GM18511 (cell line): ENCODE data around the gene GSTA3.
A peak's percentile ranks its signal among the peaks of the same experiment; 100 is the strongest.
"Not testable (repeated sequence)": the region's sequence is repeated elsewhere in the genome, so short reads cannot be mapped to it uniquely, and the experiment has no call there.

ENCODE experiments used
- ATAC-seq: cut with Tn5 transposase; IDR thresholded peaks from one replicate; pipeline ENCODE4 v1.9.1; 2021; ENCODE audit warnings: mild to moderate bottlenecking, moderate library complexity; ENCODE audit not compliant: unreplicated experiment

Gene GSTA3

GRCh38 chr6:52909531-52909930, at the start of gene GSTA3:
Gene GSTA3, minus strand, starts transcription at chr6:52909698. Its CDS starts 3,864 bp downstream, at chr6:52905834.
- ATAC-seq = no peak

GRCh38 chr6:52958546-52959255, 49.2 kb upstream of the GSTA3 start:
- no peak for ATAC-seq

- ATAC-seq = no peak
Observed at GRCh38 chr6:52955871-52956270, 46.4 kb upstream of the GSTA3 start.

GRCh38 chr6:52953911-52954839, 44.7 kb upstream of the GSTA3 start:
- ATAC-seq = peak; percentile 84

GRCh38 chr6:52946306-52946705, 36.8 kb upstream of the GSTA3 start:
- no peak for ATAC-seq

- ATAC-seq = not testable (repeated sequence)
Observed at GRCh38 chr6:52942821-52943220, 33.3 kb upstream of the GSTA3 start.

- ATAC-seq = no peak
Observed at GRCh38 chr6:52942221-52942620, 32.7 kb upstream of the GSTA3 start.

GRCh38 chr6:52937908-52938307, 28.4 kb upstream of the GSTA3 start:
- no peak for ATAC-seq

GRCh38 chr6:52933778-52934177, 24.3 kb upstream of the GSTA3 start:
- ATAC-seq = no peak

GRCh38 chr6:52931351-52931750, 21.9 kb upstream of the GSTA3 start:
- no peak for ATAC-seq

- no peak for ATAC-seq
Observed at GRCh38 chr6:52929321-52930164, 20.0 kb upstream of the GSTA3 start.

GRCh38 chr6:52927451-52927850, 18.0 kb upstream of the GSTA3 start:
- ATAC-seq = no peak

GRCh38 chr6:52925919-52926792, 16.7 kb upstream of the GSTA3 start:
- no peak for ATAC-seq

- ATAC-seq = no peak
Observed at GRCh38 chr6:52925042-52925441, 15.5 kb upstream of the GSTA3 start.

- ATAC-seq = not testable (repeated sequence)
Observed at GRCh38 chr6:52923689-52924088, 14.2 kb upstream of the GSTA3 start.

- no peak for ATAC-seq
Observed at GRCh38 chr6:52922161-52922560, 12.7 kb upstream of the GSTA3 start.

- ATAC-seq = no peak
Observed at GRCh38 chr6:52921743-52922142, 12.2 kb upstream of the GSTA3 start.

- ATAC-seq = not testable (repeated sequence)
Observed at GRCh38 chr6:52919511-52919910, 10.0 kb upstream of the GSTA3 start.

- not testable (repeated sequence) for ATAC-seq
Observed at GRCh38 chr6:52918771-52919170, 9.3 kb upstream of the GSTA3 start.
